T-helper 22 cell (primary cell): ENCODE data around the gene RAMP1.
"Not testable (repeated sequence)": the region's sequence is repeated elsewhere in the genome, so short reads cannot be mapped to it uniquely, and the experiment has no call there.

Source experiments
- DNase-seq: peaks from one replicate; pipeline ENCODE4 v3.0.0-alpha.2; 2020; ENCODE audit warnings: low read depth

RAMP1 gene

DNA sequence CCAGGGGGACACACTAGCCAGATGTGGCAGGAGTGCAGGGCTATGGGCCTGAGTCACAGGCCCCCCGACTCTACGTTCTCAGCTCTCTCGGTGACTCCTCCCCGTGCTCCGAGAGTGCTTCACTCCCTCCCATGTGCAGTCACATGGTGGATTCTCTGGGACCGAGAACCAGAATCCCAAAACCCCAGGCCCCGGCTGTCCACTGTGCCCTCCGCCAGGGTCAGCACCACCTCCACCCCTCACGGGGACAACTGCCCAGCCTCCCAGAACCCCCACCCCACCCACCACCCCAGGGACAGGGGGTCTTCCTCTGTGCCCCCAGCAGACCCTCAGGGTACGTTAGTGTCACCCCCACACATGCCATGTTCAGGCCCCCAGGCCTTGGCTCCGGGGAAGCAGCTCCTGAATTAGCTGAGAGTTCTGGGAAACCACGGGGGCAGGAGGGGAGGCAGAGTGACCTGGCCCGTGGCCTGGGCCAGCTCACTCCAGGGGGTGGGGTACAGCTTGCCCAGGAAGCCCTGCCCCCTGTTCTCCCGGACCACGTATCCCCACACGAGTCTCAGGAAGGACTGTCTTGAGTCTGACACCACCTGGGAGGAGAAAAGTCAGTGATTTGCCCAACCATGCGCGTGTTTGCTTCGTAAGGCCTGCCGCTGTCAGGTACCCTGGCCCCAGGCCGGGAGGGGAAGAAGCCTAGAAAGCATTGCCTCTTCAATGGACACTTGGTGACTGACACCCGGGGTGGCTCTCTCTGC, 4.4 kb downstream of the RAMP1 start:
- no peak for DNase-seq

DNA sequence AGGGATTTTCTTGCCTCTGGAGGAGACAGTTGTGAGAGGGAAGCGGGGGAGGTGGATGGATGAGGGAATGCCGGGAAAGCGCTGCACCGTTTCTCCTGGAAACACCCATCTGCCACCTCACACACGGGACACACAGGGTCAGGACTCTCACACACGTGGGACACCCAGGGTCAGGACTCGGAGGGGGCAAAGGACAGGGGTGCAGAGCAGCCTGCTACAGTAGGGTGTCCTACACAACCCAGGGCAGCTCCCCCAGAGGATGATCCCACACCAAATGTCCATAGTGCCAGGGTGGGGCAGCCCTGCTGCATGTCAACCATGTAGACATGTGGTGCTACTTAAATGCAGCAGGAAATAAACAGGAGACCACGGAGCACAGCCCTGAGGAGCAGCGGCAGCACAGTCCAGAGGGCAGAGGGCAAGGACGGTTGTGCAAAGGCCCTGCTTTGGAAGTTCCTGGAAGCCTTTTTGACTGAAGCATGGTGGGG, 5.1 kb downstream of the RAMP1 start:
- DNase-seq: no peak

DNA sequence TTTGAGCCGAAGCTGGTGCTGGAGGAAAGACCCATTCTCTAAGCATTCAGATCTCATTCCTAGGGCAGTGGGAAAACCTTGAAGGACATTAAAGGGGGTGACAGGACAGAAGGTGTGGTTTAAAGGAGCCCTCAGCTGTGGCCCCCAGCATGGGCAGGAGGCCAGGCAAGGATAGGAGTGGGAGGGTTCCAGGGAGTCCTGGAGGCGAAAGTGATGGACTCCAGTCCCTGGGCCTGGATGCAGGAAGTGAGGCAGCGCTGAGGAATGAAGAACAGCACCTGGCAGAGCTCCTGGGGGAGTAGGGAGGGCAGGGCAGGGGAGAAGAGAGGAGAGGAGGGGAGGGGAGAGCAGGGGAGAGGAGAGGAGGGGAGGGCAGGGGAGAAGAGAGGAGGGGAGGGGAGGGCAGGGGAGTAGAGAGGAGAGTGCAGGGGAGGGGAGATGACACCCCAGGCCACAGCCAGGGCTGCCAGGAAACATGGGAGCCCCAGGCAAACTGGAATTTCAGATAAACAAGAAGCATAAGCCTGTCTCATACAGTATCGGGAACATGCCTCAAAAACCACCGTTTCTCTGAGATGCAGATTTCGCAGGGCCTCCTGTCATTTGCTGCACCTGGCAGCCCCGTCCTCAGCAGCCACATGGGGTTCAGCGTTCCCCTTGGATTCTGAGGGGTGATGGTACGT, 5.7 kb downstream of the RAMP1 start:
- DNase-seq: no peak

DNA sequence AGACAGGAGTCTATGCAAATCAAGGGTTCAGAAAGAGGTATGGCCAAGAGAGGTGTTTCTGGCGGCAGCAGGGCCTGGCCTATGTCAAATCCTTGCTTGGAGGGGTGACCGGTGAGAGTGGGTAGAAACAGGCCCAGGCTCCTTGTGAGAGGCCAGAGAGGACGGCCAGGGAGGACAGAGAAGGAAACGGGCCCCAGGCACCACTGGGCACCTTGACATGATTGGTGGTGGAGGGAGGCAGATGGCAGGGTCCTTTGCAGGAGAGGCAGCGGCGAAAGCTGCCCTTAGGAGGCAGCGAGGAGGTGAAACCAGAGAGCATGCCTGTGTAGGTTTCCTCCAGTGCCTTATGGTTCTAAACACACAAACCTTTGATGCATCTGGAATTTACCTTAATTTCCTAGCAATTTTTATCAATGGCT, 6.2 kb downstream of the RAMP1 start:
- DNase-seq: no peak

DNA sequence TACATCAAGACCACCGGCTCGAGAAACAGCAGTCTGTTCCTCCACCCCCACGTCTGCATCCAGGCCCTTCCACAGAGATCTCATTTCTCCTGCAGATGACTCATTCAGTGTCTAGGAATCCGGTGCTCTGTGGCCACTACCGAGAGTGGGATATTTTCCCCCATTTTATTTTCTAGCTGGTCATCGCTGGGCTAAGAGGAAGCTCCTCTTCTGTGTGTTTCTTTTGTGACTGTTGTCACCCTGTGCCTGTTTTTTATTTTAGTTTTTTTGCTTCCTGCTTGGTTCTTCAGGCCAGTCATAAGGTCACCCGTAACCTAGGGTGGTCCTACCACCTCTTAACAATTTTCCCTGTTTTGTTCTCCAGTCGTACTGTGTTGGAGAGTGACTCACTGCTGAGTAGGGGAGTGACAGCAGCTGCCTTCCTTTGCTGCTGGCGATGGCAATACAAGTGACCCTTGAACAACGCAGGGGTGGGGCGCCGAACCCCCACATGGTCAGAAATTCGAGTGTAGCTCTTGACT, 6.7 kb downstream of the RAMP1 start:
- DNase-seq: no peak

DNA sequence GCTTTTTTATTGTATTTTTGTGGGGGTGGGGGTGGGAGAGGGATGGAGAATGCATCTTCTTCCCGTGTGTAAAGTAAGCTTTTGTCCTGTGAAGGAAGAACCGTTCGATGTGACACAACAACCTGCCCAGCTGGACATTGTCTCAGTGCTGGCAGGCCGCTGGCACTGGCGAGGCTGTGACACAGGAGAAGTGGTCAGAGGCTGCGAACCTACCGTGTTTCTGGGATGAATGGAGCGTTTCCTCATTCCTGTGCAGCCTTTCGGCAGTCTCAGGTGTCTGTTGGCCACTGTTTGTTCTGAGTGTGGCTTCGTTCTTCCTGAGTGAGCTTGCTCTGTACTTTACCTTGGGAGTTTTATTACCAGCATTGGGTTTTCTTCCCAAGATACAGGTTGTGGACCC, 8.0 kb downstream of the RAMP1 start:
- DNase-seq: no peak

DNA sequence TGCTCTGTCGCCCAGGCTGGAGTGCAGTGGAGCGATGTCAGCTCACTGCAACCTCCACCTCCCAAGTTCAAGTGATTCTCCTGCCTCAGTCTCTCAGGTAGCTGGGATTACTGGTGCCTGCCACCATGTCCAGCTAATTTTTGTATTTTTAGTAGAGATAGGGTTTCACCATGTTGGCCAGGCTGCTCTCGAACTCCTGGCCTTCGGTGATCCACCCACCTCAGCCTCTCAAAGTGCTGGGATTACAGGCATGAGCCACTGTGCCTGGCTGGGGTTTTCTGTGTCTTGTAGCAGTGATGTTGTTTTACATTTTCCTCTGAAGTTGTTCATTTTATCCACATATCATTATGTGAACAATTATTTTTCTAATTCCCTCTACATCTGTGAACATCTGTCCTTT, 8.7 kb downstream of the RAMP1 start:
- not testable (repeated sequence) for DNase-seq

DNA sequence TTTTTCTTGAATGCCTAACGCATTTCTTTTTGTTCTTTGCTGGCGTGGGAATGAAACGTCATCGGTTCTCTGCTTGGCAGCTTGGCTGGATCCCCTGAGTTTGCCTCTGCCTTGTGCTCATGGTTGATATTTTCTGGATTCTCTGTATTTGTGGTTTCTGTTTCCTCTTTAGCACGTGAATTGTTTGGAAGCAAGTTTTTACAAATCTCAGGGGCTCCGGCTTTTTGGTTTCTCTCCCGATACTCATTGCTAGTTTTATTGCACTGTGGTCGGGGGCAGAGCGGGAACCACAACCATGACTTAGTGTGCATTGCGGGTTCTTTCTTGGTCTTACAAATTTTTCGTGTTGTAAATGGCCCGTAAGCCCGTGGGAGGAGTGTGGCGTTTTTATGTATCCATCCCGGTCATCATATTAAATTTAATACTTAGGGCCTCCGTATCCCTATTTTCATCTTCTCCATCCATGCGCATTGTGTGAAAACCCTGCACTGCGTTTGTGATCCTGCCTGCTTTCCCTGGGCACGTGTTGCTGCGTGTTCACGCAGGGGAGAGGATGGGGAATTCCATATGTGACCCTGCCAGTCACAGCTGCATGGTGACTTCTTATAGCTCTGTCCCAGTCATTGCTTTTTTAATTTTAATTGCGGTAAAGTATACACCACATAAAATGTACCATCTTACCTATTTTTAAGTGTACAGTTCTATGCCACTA, 9.4 kb downstream of the RAMP1 start:
- no peak for DNase-seq

DNA sequence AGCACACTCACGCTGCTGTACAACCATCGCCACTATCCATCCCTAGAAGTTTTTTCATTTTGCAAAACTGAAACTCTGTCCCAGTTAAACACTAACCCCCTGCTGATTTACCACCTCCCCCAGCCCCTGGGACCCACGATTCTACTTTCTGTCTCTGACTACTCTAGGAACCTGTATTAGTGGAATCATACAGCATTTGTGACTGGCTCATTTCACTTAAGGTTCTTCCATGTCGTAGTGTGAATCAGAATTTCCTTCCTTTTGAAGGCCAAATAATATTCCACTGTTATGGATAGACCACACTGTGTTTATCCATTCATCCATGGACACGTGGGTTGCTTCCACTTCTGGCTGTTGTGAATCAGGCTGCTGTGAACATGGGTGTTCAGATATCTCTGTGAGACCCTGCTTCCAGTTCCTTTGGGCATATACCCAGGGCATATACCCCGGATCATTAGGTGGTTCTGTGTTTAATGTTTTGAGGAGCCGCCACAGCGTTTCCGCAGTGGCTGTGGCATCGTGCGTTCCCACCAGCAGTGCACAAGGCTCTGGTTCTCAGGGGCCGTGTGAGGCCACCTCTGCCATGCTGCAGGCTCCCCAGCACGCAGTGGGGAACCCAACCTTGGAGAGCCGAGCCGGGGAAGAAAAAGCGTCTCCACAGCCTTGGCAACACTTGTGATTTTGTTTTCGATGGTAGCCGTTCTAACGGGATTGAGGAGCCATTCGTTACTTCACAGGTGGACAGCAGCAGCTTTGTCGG, 10.1 kb downstream of the RAMP1 start:
- DNase-seq: no peak

DNA sequence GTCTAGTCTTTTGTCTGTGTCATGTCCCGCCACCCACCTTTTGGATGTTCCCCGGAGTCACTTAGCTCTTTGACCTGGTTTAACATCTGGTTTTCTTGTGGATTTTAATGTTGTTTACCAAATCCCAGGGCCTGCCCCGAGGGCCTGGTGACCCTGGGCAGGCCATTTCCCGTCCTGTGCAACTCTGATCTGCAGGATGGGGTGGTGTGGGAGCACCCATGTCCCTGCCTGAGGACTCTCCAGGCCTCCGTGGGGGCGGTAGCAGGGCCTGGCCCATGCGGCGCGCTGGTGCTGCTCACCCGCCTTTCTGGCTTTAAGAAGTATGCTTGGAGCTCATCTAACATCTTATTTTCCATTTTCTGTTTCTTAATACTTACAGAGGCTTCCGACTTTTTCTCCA, 10.7 kb downstream of the RAMP1 start:
- no peak for DNase-seq

DNA sequence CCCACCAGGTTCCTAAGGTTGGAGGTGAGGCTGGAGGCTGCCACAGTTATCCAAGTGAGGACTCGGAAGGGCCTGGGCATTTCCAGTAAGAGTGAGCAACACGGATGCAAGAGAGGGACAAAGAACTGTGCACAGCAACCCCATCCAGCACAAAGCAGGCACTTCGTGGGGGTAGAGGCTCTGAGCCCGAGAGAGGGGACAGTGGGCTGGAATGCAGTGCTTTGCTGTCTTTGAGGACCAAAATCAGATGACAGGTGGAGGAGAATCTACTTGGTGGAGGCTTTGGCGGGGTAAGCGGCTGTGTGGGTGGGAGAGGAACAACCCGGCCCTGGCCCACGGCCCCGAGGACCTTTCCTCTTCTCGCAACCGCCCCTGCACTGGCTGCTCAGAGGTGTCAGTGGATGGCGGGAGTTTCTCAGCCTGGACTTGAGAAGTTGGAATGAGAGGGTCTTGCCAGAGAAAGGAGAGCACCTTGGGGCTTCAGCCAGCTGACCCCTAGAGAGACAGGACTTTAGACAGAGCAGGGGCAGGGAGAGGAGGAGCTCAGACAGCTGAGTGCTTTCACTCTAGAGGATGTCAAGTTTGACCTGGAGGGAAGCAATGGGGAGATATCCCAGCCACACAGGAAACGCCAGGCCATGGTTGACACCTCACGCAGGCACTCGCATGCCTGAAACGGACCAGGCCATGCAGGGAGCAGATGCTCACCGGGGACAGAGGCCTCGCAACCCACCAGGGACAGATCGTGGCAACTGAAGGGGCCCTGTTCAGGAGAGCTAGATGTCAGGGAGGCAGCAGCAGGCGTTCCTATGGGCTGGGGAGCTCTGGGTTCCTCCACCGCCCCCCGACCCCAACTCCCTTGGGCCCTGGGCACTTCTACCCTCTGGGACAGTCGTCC, 11.6 kb downstream of the RAMP1 start:
- no peak for DNase-seq

DNA sequence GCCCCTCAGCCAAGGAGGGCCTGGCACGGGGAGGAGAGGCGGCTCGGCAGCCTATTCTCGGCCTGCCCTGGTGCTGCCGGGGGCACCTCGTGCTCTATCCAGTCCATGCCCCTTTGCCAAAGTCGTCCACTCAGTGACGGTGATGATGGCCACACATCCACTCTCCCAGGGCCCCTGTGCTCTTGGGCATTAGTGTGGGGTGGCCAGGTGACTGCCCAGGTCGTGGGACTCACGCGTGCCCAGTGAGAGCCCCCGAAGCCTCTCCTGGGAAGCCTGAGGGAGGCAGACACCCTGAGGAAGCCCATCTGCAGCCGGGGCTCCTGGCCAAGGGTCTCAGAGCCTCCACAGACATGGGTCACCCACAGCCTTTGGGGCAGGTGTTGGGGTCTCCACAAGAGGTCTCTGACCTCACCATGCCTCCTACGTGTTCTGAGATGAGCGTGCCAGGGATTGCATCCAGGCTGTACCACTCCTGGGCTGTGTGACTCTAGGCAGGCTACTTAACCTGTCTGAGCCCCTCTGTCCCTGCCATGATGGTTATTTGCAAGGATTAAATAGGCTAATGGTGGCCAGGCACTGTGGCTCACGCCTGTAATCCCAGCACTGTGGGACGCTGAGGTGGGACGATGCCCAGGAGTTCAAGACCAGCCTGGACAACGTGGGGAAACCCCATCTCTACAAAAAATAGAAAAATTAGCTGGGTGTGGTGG, 12.9 kb downstream of the RAMP1 start:
- DNase-seq: no peak

DNA sequence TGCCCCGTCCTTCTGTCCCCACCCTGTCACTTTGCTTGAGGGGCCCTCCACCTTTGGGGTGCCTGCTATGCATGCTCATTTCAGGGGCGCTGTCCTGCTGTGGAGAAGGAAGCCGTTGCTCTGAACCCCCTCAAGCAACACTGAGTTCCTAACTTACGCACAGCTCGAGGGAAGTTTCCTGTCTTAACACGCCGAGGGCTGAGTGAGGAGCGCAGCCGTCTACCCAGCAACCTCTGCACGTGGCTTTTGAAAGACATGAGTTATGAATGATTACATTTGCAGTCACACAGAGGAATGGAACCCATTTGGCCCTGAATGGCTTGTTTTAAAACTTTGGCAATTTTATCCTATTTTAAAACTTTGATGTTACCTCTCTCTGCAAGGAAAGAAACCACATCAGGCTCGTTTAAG, 14.0 kb downstream of the RAMP1 start:
- DNase-seq: no peak

DNA sequence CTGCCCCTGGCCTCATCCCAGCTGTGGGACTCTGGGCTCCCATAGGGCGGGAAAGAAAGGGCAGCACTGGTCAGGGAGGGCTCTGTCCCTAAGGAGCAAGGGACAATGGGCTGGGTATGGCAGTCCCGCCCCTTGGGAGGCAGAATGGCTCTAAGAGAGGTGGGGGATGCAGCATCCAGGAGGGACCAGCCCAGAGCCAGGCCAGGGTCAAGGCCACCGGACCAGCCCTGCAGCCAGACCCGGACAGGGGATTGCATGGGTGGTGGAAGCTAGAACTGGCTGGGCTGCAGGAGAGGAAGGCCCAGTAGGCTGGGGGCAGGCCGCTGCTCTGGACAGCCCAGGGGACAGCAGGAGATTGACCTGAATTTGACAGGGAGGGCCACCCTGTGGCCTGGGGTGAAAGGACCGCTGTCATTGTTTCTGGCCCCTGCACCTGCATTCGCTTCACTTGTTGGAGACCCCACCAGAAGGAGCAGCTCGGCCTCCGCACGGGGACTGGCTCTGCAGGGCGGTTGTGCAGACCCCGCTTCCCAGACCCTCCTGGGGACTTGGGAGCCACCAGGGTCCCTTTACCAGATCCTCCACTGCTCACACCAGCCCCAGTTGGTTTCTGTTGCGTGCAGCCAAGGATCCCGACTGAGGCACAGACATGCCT, 14.6 kb downstream of the RAMP1 start:
- no peak for DNase-seq

DNA sequence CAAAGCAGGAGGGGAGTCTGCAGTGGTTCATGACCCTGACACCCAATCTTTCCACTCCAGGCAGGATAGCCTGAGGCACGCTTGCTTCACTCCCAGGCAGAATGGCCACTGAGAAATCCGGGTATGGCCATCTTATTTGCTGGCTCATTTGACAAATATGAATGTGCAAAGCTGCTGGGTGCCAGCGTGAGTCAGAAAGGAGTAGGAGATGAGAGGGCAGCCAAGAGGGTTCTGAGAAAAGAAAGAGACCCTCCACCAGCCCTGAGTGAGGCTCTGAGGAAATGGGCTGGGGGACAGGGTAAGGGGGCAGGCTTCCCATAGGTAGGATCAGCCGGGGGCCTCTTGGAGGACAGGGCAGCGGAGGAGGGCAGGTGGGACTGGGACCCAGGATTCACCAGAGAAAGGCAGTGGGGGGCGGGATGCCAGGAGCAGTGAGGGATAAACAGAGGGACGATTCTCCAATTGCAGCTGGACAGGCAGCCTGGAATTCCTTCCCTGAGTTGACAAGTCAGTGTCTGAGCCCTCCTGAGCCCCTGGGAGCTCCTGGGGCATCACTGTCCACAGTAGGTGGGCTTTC, 15.2 kb downstream of the RAMP1 start:
- no peak for DNase-seq

DNA sequence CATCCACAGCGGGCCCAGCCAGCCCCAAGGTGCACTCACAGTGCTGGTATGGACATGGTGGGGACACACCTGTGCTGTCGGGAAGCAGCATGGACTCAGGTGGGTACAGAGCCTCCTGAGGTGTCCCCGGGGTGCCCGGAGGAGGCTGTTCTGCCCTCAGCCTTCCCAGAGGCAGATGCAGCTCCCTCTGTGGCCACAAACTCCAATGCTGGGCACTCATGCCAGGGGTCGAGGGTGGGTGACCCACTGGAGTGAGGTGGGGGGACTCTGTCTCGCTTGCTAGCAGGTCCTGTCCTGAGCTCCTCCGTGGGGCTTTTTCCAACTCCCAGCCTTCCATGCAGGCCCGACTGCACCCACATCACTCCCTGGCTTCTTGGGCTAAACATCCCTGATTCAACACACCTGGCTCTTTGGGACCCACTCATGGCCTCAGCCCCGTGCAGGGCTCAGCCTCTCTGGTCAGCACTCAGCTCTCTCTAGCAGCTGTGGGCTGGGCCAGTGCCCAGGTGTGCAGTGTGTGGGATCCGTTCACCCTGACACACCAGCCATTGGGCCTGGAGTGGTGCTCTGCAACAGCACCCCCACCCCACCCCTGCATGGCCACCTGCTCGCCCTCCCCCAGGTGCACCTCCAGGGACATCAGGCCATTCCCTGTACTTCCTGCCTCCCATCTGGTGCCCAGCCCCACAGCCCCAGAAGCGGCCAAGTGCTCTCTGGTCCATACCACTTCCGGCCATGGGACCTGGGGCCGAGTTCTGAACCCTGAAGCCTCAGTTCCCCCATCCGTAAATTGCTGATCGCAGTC, 16.0 kb downstream of the RAMP1 start:
- no peak for DNase-seq

DNA sequence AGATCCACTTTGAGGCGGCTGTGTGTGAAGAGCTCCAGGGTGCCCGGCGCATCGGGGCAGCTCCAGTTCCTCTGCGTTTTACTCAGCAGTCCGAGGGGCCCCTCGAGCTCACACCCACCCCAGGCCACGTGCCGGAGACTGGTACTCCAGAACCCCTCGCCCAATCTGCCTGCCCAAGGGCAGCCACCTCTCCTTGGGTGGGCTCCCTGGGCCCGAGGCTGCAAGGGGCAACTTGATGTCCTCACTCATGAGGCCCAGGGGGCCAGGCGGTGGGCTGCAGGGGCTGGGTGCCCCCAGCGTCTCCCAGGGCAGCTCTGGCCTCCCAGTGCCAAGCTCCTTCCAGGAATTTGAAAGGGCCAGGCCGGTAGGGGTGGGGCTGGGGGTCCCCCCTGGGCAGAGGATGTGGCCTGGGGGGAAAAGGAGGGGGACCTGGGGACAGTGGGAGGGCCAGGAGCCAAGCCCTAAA, 16.7 kb downstream of the RAMP1 start:
- DNase-seq: no peak

DNA sequence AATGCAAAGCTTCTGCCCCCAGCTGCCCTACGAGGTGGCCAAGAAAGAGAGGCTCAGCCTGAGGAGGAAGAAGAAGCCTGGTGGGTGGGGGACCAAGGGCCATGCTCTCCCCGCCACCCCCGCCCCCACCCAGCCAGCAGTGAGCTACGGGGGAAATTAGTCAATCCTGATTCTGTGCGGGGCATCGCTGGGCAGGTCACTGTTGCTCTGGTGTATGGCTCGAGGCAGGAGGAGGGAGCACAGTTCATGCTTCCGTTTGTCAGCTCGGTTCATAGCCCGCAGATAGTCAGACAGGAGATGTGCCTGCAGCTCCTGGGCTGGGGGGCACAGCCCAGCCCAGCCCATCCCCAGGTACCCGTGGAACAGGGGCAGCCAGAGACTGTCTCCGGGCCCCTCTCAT, 17.1 kb downstream of the RAMP1 start:
- no peak for DNase-seq
